HepG2 (cell line): ENCODE results near the gene HABP4. TPM values are rescaled to one million over a fixed set of nuclear protein-coding genes. Genes with fewer than 3 reads are reported as not detected.
A peak's percentile ranks its signal among the peaks of the same experiment; 100 is the strongest.

Experiments used
- JARID2 ChIP-seq: sonication (generic); formaldehyde crosslinking; IDR thresholded peaks from 2 replicates; pipeline ENCODE4 v1.8.1; 2023; ENCODE audit warnings: missing genetic modification reagents, inconsistent platforms; ENCODE audit not compliant: insufficient replicate concordance
- KDM2A ChIP-seq: sonication (generic); formaldehyde crosslinking; IDR thresholded peaks from 2 replicates; pipeline ENCODE4 v1.4.0; 2020; ENCODE audit warnings: low read depth, missing genetic modification reagents, borderline replicate concordance
- KLF16 ChIP-seq, 2 experiments: sonication (generic) in 1 of 2; formaldehyde crosslinking in 1 of 2; IDR thresholded peaks; 2 replicates each; pipeline versions ENCODE4 v1.6.1 to v1.8.0; 2016 to 2023; ENCODE audit warnings: missing genetic modification reagents in 2 of 2, missing compliant biosample characterization in 1 of 2
- LBX2 ChIP-seq: sonication (generic); formaldehyde crosslinking; IDR thresholded peaks from 2 replicates; pipeline ENCODE4 v1.5.0; 2020; ENCODE audit warnings: missing genetic modification reagents, mild to moderate bottlenecking, borderline replicate concordance
- LRRFIP1 ChIP-seq: sonication (generic); formaldehyde crosslinking; conservative IDR thresholded peaks from 2 replicates; pipeline ENCODE4 v1.4.0; 2020; ENCODE audit warnings: missing genetic modification reagents
- NFE2L2 ChIP-seq: fragments of 150-350 bp; IDR thresholded peaks from 2 replicates; pipeline ENCODE4 v1.6.1; 2014; ENCODE audit warnings: low read length
- TIGD3 ChIP-seq: sonication (generic); formaldehyde crosslinking; IDR thresholded peaks from 2 replicates; pipeline ENCODE4 v1.5.1; 2020; ENCODE audit warnings: mild to moderate bottlenecking, missing genetic modification reagents, borderline replicate concordance
- XRCC5 ChIP-seq: fragments of 200-400 bp; formaldehyde crosslinking; optimal IDR thresholded peaks from 2 replicates; pipeline ENCODE3; 2017; ENCODE audit warnings: mild to moderate bottlenecking, low read length
- ZBTB40 ChIP-seq, 2 experiments: fragments of 450-650 bp in 1 of 2; sonication (generic) in 1 of 2; formaldehyde crosslinking in 1 of 2; IDR thresholded peaks; 2 replicates each; pipeline versions ENCODE4 v1.6.1 to v1.8.0; 2016 to 2022; ENCODE audit warnings: antibody characterized with exemption in 1 of 2, mild to moderate bottlenecking in 1 of 2, missing genetic modification reagents in 1 of 2
- ZFAT ChIP-seq: sonication (generic); formaldehyde crosslinking; conservative IDR thresholded peaks from 2 replicates; pipeline ENCODE4 v1.8.1; 2023; ENCODE audit warnings: missing genetic modification reagents, inconsistent platforms
- ZNF230 ChIP-seq: sonication (generic); formaldehyde crosslinking; IDR thresholded peaks from 2 replicates; pipeline ENCODE4 v1.4.0; 2020; ENCODE audit warnings: mild to moderate bottlenecking, missing genetic modification reagents
- ZNF235 ChIP-seq: sonication (generic); formaldehyde crosslinking; IDR thresholded peaks from 2 replicates; pipeline ENCODE4 v1.8.1; 2023; ENCODE audit warnings: mild to moderate bottlenecking, missing genetic modification reagents, borderline replicate concordance
- ZNF562 ChIP-seq: sonication (generic); formaldehyde crosslinking; IDR thresholded peaks from 2 replicates; pipeline ENCODE4 v1.8.0; 2022; ENCODE audit warnings: missing genetic modification reagents, borderline replicate concordance
- polyA plus RNA-seq, 8 experiments: library from polyadenylated mRNA; depleted of rRNA in 3 of 8; stranded (reverse) in 7 of 8; unstranded in 1 of 8; fragments of >200 nt; fragmentation: Illumina TruSeq in 4 of 8; extraction: Trizol in 4 of 8; gene quantifications; 2 replicates each; pipeline versions ENCODE4 v1.2.1 to v1.2.3, GENCODE V29; 2011 to 2016; ENCODE audit warnings: low read depth in 4 of 8, missing spikeins in 1 of 8, mixed read lengths in 1 of 8; ENCODE audit not compliant: insufficient read depth in 1 of 8
- total RNA-seq, 5 experiments: library from RNA; depleted of rRNA; stranded (reverse); fragments of >200 nt; fragmentation: Illumina TruSeq; extraction: Trizol; gene quantifications; 2 replicates each; pipeline ENCODE4 v1.2.3, GENCODE V29; 2016; ENCODE audit warnings: low read depth in 1 of 5

Gene HABP4
- total and polyA plus RNA-seq, 2 of the 13 experiments (the other 11 are each of a cell fraction or from before 2014, with no cell fraction given), result 14.3 to 26.6 TPM

GRCh38 chr9:96418083-96418919 is 31.7 kb upstream of the HABP4 start, which contains the start of gene ZNF367 (continued):
- TF ChIP-seq ZFAT (CRISPR knock-in tag), result no peak
- no peak for TF ChIP-seq XRCC5
- peak; percentile 38 for TF ChIP-seq KDM2A (CRISPR knock-in tag)
- peak; percentile 17; the same call in 1 of the 2 replicates for TF ChIP-seq ZNF230 (CRISPR knock-in tag)
- TF ChIP-seq KLF16 (CRISPR knock-in tag; IDR thresholded peaks at IDR 0.05), result peak in 1 of 2 experiments; percentile 50; a peak in 1 of 4 replicates
- no peak for TF ChIP-seq TIGD3 (CRISPR knock-in tag)
- peak; percentile 5; the same call in 1 of the 2 replicates for TF ChIP-seq ZNF235 (CRISPR knock-in tag)
- TF ChIP-seq ZBTB40 (IDR thresholded peaks at IDR 0.05), result no peak
- TF ChIP-seq ZBTB40 (CRISPR knock-in tag; IDR thresholded peaks at IDR 0.05), result peak; percentile 61; the same call in 1 of the 2 replicates
- TF ChIP-seq JARID2 (CRISPR knock-in tag), result no peak
- no peak for TF ChIP-seq NFE2L2
- no peak for TF ChIP-seq LRRFIP1 (CRISPR knock-in tag)
- TF ChIP-seq ZNF562, result no peak
- no peak for TF ChIP-seq LBX2 (CRISPR knock-in tag)
